Sigmoid colon (tissue), 7 donors: ENCODE results near the gene EHBP1. TPM values are rescaled to one million over a fixed set of nuclear protein-coding genes. Genes with fewer than 3 reads are reported as not detected.
A peak's percentile ranks its signal among the peaks of the same experiment; 100 is the strongest.

Source experiments
- DNase-seq: peaks from one replicate; pipeline ENCODE4 v3.0.0-alpha.2; 2019
- H3K27ac ChIP-seq, 4 donors: fragments of 200-600 bp; sonication (generic); one replicate each; pipeline ENCODE4 v1.5.1; 2016 to 2019; ENCODE audit warnings: mild to moderate bottlenecking in 1 of 4
- H3K27me3 ChIP-seq, 3 donors: fragments of 200-600 bp; sonication (generic); one replicate each; pipeline ENCODE4 v1.5.1; 2019; ENCODE audit warnings: mild to moderate bottlenecking in 1 of 3
- H3K36me3 ChIP-seq, 4 donors: fragments of 200-600 bp; sonication (generic); one replicate each; pipeline ENCODE4 v1.5.1; 2016 to 2019
- H3K4me1 ChIP-seq, 4 donors: fragments of 200-600 bp; sonication (generic); one replicate each; pipeline ENCODE4 v1.5.1; 2017 to 2019
- H3K4me3 ChIP-seq, 4 donors: fragments of 200-600 bp; sonication (generic); one replicate each; pipeline ENCODE4 v1.5.1; 2017 to 2019; ENCODE audit warnings: mild to moderate bottlenecking in 2 of 4, moderate library complexity in 1 of 4
- H3K9me3 ChIP-seq, 4 donors: fragments of 200-600 bp in 3 of 4; sonication (generic) in 3 of 4; one replicate each; pipeline versions ENCODE4 v1.5.1 to v1.6.1; 2013 to 2019
- CTCF ChIP-seq, 4 experiments: fragments of 450-650 bp in 3 of 4; fragments of 200-600 bp in 1 of 4; IDR thresholded peaks; one replicate each; pipeline ENCODE4 v1.5.1; 2016 to 2019; ENCODE audit warnings: antibody characterized with exemption in 4 of 4, mild to moderate bottlenecking in 3 of 4, moderate library complexity in 2 of 4
- EP300 ChIP-seq, 4 donors: sonication (generic); formaldehyde crosslinking; IDR thresholded peaks; one replicate each; pipeline ENCODE4 v1.6.1; 2017; ENCODE audit warnings: antibody characterized with exemption in 4 of 4
- POLR2A ChIP-seq, 2 donors: fragments of 450-650 bp; IDR thresholded peaks; one replicate each; pipeline ENCODE4 v1.6.1; 2016; ENCODE audit warnings: antibody characterized with exemption in 2 of 2, mild to moderate bottlenecking in 2 of 2, moderate library complexity in 2 of 2
- POLR2AphosphoS5 ChIP-seq, 4 donors: sonication (generic); formaldehyde crosslinking; IDR thresholded peaks; one replicate each; pipeline ENCODE4 v1.6.1; 2017; ENCODE audit warnings: antibody characterized with exemption in 4 of 4
- WGBS, 2 donors: extraction: QIAGEN DNeasy Blood & Tissue Kit; methylation state at CpG; one replicate each; pipeline ENCODE4 v1.1.7; 2013; 5-methylcytosine and 5-hydroxymethylcytosine counted together
- intact Hi-C: fragments of 100-400 bp; cut with DNase I; formaldehyde crosslinking; loops from one replicate; pipeline ENCODE4 v1.15.1; 2023
- polyA plus RNA-seq, 3 donors: library from polyadenylated mRNA; stranded (reverse); fragments of 200-250 nt; gene quantifications; one replicate each; pipeline ENCODE4 v1.2.3, GENCODE V29; 2013
- total RNA-seq, 4 donors: library from RNA; depleted of rRNA; stranded (reverse); fragments of >200 nt; gene quantifications; one replicate each; pipeline ENCODE4 v1.1.0, GENCODE V29; 2016
- donor health status: healthy with polysubstance abuse.
- donor health status: Bipolar disorder and iron deficiency.
- donor health status: healthy.

Gene EHBP1
- total and polyA plus RNA-seq, 7 donors = 12.7 to 161 (median 121) TPM

GRCh38 chr2:63053889-63054602 lies 348.5 kb downstream of the EHBP1 start:
- DNase-seq = peak; percentile 57
- no peak for TF ChIP-seq CTCF (IDR thresholded peaks at IDR 0.05)
- no peak for TF ChIP-seq EP300 (IDR thresholded peaks at IDR 0.05)
- WGBS, 2 donors = 2 to 4% methylated on average over 48 of the region's 48 CpGs
- Histone ChIP-seq H3K4me3 (peak overlapping the region in 2 of 4 donors; percentile 9 to 16), H3K27me3 (peaks cover 91 to 100% (median 100%) of the 10 kb centered on the region in 3 donors), H3K36me3 (no peaks in the 10 kb centered on the region), H3K9me3 (peaks cover 0 to 4% (median 0%) of the 10 kb centered on the region in 4 donors), H3K27ac (no peak overlapping the region), H3K4me1 (peaks cover 2 to 78% (median 75%) of the 10 kb centered on the region in 4 donors)
- intact Hi-C loops = no loop called here

- H3K27ac ChIP-seq = no peak overlapping the region
- no peak for DNase-seq
- peaks cover 2 to 78% (median 75%) of the 10 kb centered on the region in 4 donors for H3K4me1 ChIP-seq
- H3K27me3 ChIP-seq = peaks cover 91 to 100% (median 100%) of the 10 kb centered on the region in 3 donors
- no peaks in the 10 kb centered on the region for H3K36me3 ChIP-seq
- H3K4me3 ChIP-seq = no peak overlapping the region
- peaks cover 0 to 7% (median 2%) of the 10 kb centered on the region in 4 donors for H3K9me3 ChIP-seq
- peak in 1 of 4 donors; percentile 0 for TF ChIP-seq POLR2AphosphoS5 (IDR thresholded peaks at IDR 0.05)
- TF ChIP-seq CTCF (IDR thresholded peaks at IDR 0.05) = no peak
- 17 to 20% methylated on average over 7 of the region's 7 CpGs for WGBS, 2 donors
- intact Hi-C loops = no loop called here
Measured at GRCh38 chr2:63054841-63055225, 349.3 kb downstream of the EHBP1 start.

GRCh38 chr2:63055226-63056106 lies 350.0 kb downstream of the EHBP1 start:
- Histone ChIP-seq H3K36me3 (no peaks in the 10 kb centered on the region), H3K27ac (no peak overlapping the region), H3K9me3 (peaks cover 0 to 7% (median 2%) of the 10 kb centered on the region in 4 donors), H3K4me3 (peak overlapping the region in 2 of 4 donors; percentile 13 to 17), H3K27me3 (peaks cover 90 to 100% (median 100%) of the 10 kb centered on the region in 3 donors), H3K4me1 (peaks cover 0 to 73% (median 70%) of the 10 kb centered on the region in 4 donors)
- peak; percentile 60 for DNase-seq
- WGBS, 2 donors = 5 to 10% methylated on average over 63 of the region's 63 CpGs
- intact Hi-C loops = no loop called here
- TF ChIP-seq POLR2A (IDR thresholded peaks at IDR 0.05) (no peak), CTCF (IDR thresholded peaks at IDR 0.05) (no peak), EP300 (IDR thresholded peaks at IDR 0.05) (no peak), POLR2AphosphoS5 (IDR thresholded peaks at IDR 0.05) (no peak)

- WGBS, 2 donors = 10 to 14% methylated on average over 49 of the region's 49 CpGs
- no peaks in the 10 kb centered on the region for H3K36me3 ChIP-seq
- peaks cover 0 to 7% (median 2%) of the 10 kb centered on the region in 4 donors for H3K9me3 ChIP-seq
- DNase-seq = peak; percentile 60
- peak overlapping the region in 2 of 4 donors; percentile 2 to 12 for H3K4me3 ChIP-seq
- no peak overlapping the region for H3K27ac ChIP-seq
- H3K4me1 ChIP-seq = peaks cover 0 to 64% (median 61%) of the 10 kb centered on the region in 4 donors
- peaks cover 96 to 100% (median 100%) of the 10 kb centered on the region in 3 donors for H3K27me3 ChIP-seq
- TF ChIP-seq EP300 (IDR thresholded peaks at IDR 0.05) (no peak), CTCF (IDR thresholded peaks at IDR 0.05) (no peak), POLR2AphosphoS5 (IDR thresholded peaks at IDR 0.05) (no peak), POLR2A (IDR thresholded peaks at IDR 0.05) (no peak)
- intact Hi-C loops = no loop called here
Measured at GRCh38 chr2:63056107-63057050, 350.9 kb downstream of the EHBP1 start.
